Trophoblast cell (in vitro differentiated cells and primary cell): ENCODE data around the gene BBIP1.
A peak's percentile ranks its signal among the peaks of the same experiment; 100 is the strongest.

Experiments
- DNase-seq, 2 donors: peaks; one replicate each; pipeline ENCODE4 v3.0.0-alpha.2; 2016
- H2AFZ ChIP-seq: 2 replicates; pipeline ENCODE4 v1.6.1; 2013; ENCODE audit warnings: low read length, moderate library complexity, mild to moderate bottlenecking; ENCODE audit not compliant: insufficient read depth, poor library complexity
- H2AK5ac ChIP-seq: 2 replicates; pipeline ENCODE4 v1.6.1; 2013; ENCODE audit warnings: mild to moderate bottlenecking, low read length
- H2BK120ac ChIP-seq: 2 replicates; pipeline ENCODE4 v1.6.1; 2013; ENCODE audit warnings: low read length, mild to moderate bottlenecking, moderate library complexity; ENCODE audit not compliant: insufficient read depth, poor library complexity
- H2BK12ac ChIP-seq: 2 replicates; pipeline ENCODE4 v1.6.1; 2013; ENCODE audit warnings: mild to moderate bottlenecking, low read length, moderate library complexity
- H2BK5ac ChIP-seq: 2 replicates; pipeline ENCODE4 v1.6.1; 2013; ENCODE audit warnings: low read length, low read depth, moderate library complexity, mild to moderate bottlenecking; ENCODE audit not compliant: poor library complexity
- H3K14ac ChIP-seq: 2 replicates; pipeline ENCODE4 v1.6.1; 2013; ENCODE audit warnings: mild to moderate bottlenecking, low read length
- H3K18ac ChIP-seq: 2 replicates; pipeline ENCODE4 v1.6.1; 2013; ENCODE audit warnings: mild to moderate bottlenecking, low read length
- H3K23ac ChIP-seq: 2 replicates; pipeline ENCODE4 v1.6.1; 2013; ENCODE audit warnings: low read length
- H3K27ac ChIP-seq: 2 replicates; pipeline ENCODE4 v1.5.1; 2013; ENCODE audit warnings: low read depth, mild to moderate bottlenecking, inconsistent platforms, low read length, moderate library complexity
- H3K27me3 ChIP-seq: 2 replicates; pipeline ENCODE4 v1.6.1; 2013; ENCODE audit warnings: inconsistent platforms, mild to moderate bottlenecking, low read length, moderate library complexity; ENCODE audit not compliant: insufficient read depth
- H3K36me3 ChIP-seq, 2 experiments: 1 replicate in 1 of 2; 2 replicates in 1 of 2; pipeline ENCODE4 v1.6.1; 2013; ENCODE audit warnings: low read length in 2 of 2, mild to moderate bottlenecking in 2 of 2, moderate library complexity in 1 of 2; ENCODE audit not compliant: insufficient read depth in 2 of 2, control insufficient read depth in 1 of 2
- H3K4ac ChIP-seq: 2 replicates; pipeline ENCODE4 v1.6.1; 2013; ENCODE audit warnings: low read depth, mild to moderate bottlenecking, low read length, moderate library complexity
- H3K4me1 ChIP-seq, 2 experiments: 1 replicate in 1 of 2; 2 replicates in 1 of 2; pipeline ENCODE4 v1.6.1; 2013; ENCODE audit warnings: low read length in 2 of 2, mild to moderate bottlenecking in 2 of 2, moderate library complexity in 1 of 2; ENCODE audit not compliant: insufficient read depth in 2 of 2, control insufficient read depth in 1 of 2
- H3K4me2 ChIP-seq: 2 replicates; pipeline ENCODE4 v1.6.1; 2013; ENCODE audit warnings: inconsistent platforms, mild to moderate bottlenecking, low read length, moderate library complexity
- H3K4me3 ChIP-seq: 2 replicates; pipeline ENCODE4 v1.5.1; 2013; ENCODE audit warnings: mild to moderate bottlenecking, low read depth, low read length, inconsistent platforms
- H3K79me1 ChIP-seq: one replicate; pipeline ENCODE4 v1.6.1; 2013; ENCODE audit warnings: low read length
- H3K79me2 ChIP-seq: 2 replicates; pipeline ENCODE4 v1.6.1; 2013; ENCODE audit warnings: low read length, mild to moderate bottlenecking; ENCODE audit not compliant: control insufficient read depth, insufficient read depth, poor library complexity
- H3K9ac ChIP-seq: 2 replicates; pipeline ENCODE4 v1.6.1; 2013; ENCODE audit warnings: mild to moderate bottlenecking, low read length
- H3K9me3 ChIP-seq: 2 replicates; pipeline ENCODE4 v1.6.1; 2013; ENCODE audit warnings: low read depth, mild to moderate bottlenecking, control low read depth, inconsistent platforms, low read length; ENCODE audit not compliant: insufficient read depth
- H4K12ac ChIP-seq: 2 replicates; pipeline ENCODE4 v1.6.1; 2013; ENCODE audit warnings: low read depth, mild to moderate bottlenecking, low read length, moderate library complexity
- H4K8ac ChIP-seq: 2 replicates; pipeline ENCODE4 v1.6.1; 2013; ENCODE audit warnings: low read depth, mild to moderate bottlenecking, low read length, moderate library complexity
- H4K91ac ChIP-seq: one replicate; pipeline ENCODE4 v1.6.1; 2013; ENCODE audit warnings: low read depth, mild to moderate bottlenecking, low read length, moderate library complexity
- WGBS: extraction: QIAGEN DNeasy Blood & Tissue Kit; methylation state at CpG from one replicate; pipeline ENCODE4 v1.1.7; 2013; ENCODE audit warnings: missing lambda C conversion rate; ENCODE audit not compliant: insufficient read length, insufficient coverage; ENCODE audit errors: extremely low coverage; 5-methylcytosine and 5-hydroxymethylcytosine counted together

The BBIP1 gene

GRCh38 chr10:110858297-110858934, 60.6 kb downstream of the BBIP1 start:
- Histone ChIP-seq H4K91ac (no peak overlapping the region), H3K9me3 (no peaks in the 10 kb centered on the region), H2AK5ac (no peak overlapping the region), H3K4me3 (no peak overlapping the region), H3K79me1 (peaks cover 6% of the 10 kb centered on the region), H4K12ac (no peak overlapping the region), H2AFZ (no peak overlapping the region), H2BK5ac (no peak overlapping the region), H3K27ac (no peak overlapping the region), H3K9ac (no peak overlapping the region), H3K36me3 (no peaks in the 10 kb centered on the region), H2BK120ac (no peak overlapping the region), H3K23ac (no peak overlapping the region), H3K79me2 (no peaks in the 10 kb centered on the region), H3K14ac (no peak overlapping the region), H3K4me2 (no peak overlapping the region), H3K18ac (no peak overlapping the region), H3K4me1 (peaks cover 15 to 24% of the 10 kb centered on the region in 2 experiments), H4K8ac (no peak overlapping the region), H2BK12ac (no peak overlapping the region), H3K27me3 (no peaks in the 10 kb centered on the region), H3K4ac (no peak overlapping the region)
- no peak for DNase-seq
- no CpG with 5 or more reads among the region's 1 CpG for WGBS

GRCh38 chr10:110857265-110858171, 61.5 kb downstream of the BBIP1 start:
- peak; percentile 93 to 97 for DNase-seq
- Histone ChIP-seq H3K79me1 (peaks cover 6% of the 10 kb centered on the region), H3K4me1 (peaks cover 19 to 28% of the 10 kb centered on the region in 2 experiments), H3K79me2 (no peaks in the 10 kb centered on the region), H2BK5ac (no peak overlapping the region), H3K36me3 (no peaks in the 10 kb centered on the region), H3K9me3 (no peaks in the 10 kb centered on the region), H3K14ac (no peak overlapping the region), H3K23ac (no peak overlapping the region), H4K91ac (no peak overlapping the region), H3K4me3 (no peak overlapping the region), H2AFZ (no peak overlapping the region), H3K9ac (no peak overlapping the region), H4K12ac (no peak overlapping the region), H2BK12ac (peak overlapping the region; percentile 19), H2AK5ac (no peak overlapping the region), H3K4ac (no peak overlapping the region), H3K27ac (peak overlapping the region; percentile 42), H3K18ac (no peak overlapping the region), H3K4me2 (no peak overlapping the region), H2BK120ac (no peak overlapping the region), H3K27me3 (no peaks in the 10 kb centered on the region), H4K8ac (no peak overlapping the region)
- no CpG with 5 or more reads among the region's 12 CpGs for WGBS

GRCh38 chr10:110853921-110854605, 64.9 kb downstream of the BBIP1 start:
- no peak overlapping the region for H2AK5ac ChIP-seq
- H3K4ac ChIP-seq: no peak overlapping the region
- no peak overlapping the region for H3K9ac ChIP-seq
- DNase-seq: no peak
- H3K14ac ChIP-seq: no peak overlapping the region
- no peaks in the 10 kb centered on the region for H3K79me1 ChIP-seq
- no peak overlapping the region for H3K18ac ChIP-seq
- H4K8ac ChIP-seq: no peak overlapping the region
- H4K12ac ChIP-seq: no peak overlapping the region
- no peaks in the 10 kb centered on the region for H3K79me2 ChIP-seq
- no peaks in the 10 kb centered on the region for H3K9me3 ChIP-seq
- H3K36me3 ChIP-seq: no peaks in the 10 kb centered on the region
- H3K4me2 ChIP-seq: no peak overlapping the region
- no peak overlapping the region for H3K27ac ChIP-seq
- H3K27me3 ChIP-seq: no peaks in the 10 kb centered on the region
- H4K91ac ChIP-seq: no peak overlapping the region
- no peak overlapping the region for H3K4me3 ChIP-seq
- no peak overlapping the region for H3K23ac ChIP-seq
- H2BK12ac ChIP-seq: no peak overlapping the region
- H2AFZ ChIP-seq: no peak overlapping the region
- no peak overlapping the region for H2BK120ac ChIP-seq
- H2BK5ac ChIP-seq: no peak overlapping the region
- H3K4me1 ChIP-seq: peaks cover 9 to 24% of the 10 kb centered on the region in 2 experiments

- WGBS: no CpG with 5 or more reads among the region's 4 CpGs
- no peak overlapping the region for H3K14ac ChIP-seq
- no peak overlapping the region for H3K18ac ChIP-seq
- no peak overlapping the region for H3K23ac ChIP-seq
- peak; percentile 54 to 64 for DNase-seq
- H3K79me1 ChIP-seq: no peaks in the 10 kb centered on the region
- H3K27ac ChIP-seq: no peak overlapping the region
- no peak overlapping the region for H4K8ac ChIP-seq
- no peak overlapping the region for H3K9ac ChIP-seq
- peaks cover 8 to 21% of the 10 kb centered on the region in 2 experiments for H3K4me1 ChIP-seq
- no peak overlapping the region for H3K4me2 ChIP-seq
- no peak overlapping the region for H3K4me3 ChIP-seq
- H2BK12ac ChIP-seq: peak overlapping the region; percentile 54
- H3K36me3 ChIP-seq: no peaks in the 10 kb centered on the region
- no peak overlapping the region for H4K91ac ChIP-seq
- no peak overlapping the region for H2BK120ac ChIP-seq
- no peak overlapping the region for H3K4ac ChIP-seq
- no peak overlapping the region for H2BK5ac ChIP-seq
- H2AFZ ChIP-seq: no peak overlapping the region
- H3K9me3 ChIP-seq: no peaks in the 10 kb centered on the region
- H3K27me3 ChIP-seq: no peaks in the 10 kb centered on the region
- no peak overlapping the region for H4K12ac ChIP-seq
- no peaks in the 10 kb centered on the region for H3K79me2 ChIP-seq
- H2AK5ac ChIP-seq: no peak overlapping the region
Measured at GRCh38 chr10:110852947-110853346, 66.0 kb downstream of the BBIP1 start.
